Limb (tissue), 2 donors: ENCODE results near the gene SLC37A1.
A peak's percentile ranks its signal among the peaks of the same experiment; 100 is the strongest.

ENCODE experiments used
- DNase-seq, 2 donors: peaks; one replicate each; pipeline ENCODE4 v3.0.0-alpha.2; 2016; ENCODE audit errors: extremely low spot score in 2 of 2

The SLC37A1 gene

DNA sequence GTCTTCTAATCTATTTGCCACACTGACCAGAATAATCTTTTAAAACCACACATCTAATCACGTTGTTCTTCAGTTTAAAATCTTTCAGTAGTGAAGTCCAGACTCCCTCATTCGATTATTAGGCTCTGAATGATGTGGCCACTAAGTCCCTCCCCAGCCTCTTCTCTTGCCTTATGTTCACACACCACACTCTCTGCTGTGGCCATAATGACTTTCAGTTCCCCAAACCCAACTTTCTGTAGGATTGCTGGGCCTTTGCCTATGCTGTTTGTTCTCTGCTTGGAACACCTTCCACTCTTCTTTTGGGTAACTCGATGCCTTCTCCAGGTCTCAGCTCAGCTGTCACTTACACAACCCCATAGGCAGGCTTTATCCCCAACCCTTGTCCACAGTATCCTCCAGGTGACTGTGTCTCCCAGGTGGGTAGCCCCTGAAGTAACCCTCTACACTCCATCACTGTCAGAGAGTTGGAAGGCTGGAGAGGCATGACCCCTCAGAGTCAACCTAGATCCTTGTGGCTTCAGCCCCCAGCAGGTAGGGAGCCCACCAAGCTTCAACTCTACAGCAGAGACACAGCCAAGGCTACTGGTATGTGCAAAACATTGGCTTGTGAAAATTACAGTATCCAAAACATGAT, 8.4 kb upstream of the SLC37A1 start:
- no peak for DNase-seq

DNA sequence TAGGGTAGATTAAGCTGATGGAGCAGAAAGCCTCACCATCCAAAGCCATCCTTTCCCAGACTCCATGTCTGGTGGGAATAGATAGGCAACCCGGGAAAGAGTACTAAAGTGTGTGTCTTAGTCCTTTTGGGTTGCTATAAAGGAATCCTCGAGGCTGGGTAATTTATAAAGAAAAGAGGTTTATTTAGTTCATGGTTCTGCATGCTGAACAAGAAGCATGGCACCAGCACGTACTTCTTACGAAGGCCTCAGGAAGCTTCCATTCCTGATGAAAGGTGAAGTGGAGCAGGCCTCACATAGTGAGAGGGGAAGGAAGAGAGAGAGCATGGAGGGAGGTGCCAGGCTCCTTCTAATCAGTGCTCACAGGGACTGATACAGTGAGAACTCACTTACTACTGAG, 6.2 kb upstream of the SLC37A1 start:
- no peak for DNase-seq

GRCh38 chr21:42508371-42508770, 5.3 kb upstream of the SLC37A1 start:
- DNase-seq = no peak

DNA sequence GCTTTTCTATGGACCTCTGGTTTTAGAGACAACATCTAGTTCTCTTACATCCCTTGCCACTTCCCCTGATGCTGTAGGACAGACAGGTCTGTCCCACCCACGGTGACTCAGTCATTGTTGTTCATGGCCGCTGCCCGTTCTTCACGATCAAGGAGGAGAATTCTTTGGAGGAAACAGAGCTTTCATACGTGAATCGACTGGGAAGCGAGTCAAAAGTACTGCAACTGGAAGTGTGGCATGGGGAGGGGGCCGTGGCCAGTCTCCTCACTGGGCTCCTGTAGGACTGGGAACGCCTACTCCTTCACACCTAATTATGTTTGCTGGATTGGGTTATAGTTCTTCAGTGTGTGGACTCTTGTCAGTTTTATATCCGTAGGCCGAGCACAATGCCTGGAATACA, 4.4 kb upstream of the SLC37A1 start:
- no peak for DNase-seq

DNA sequence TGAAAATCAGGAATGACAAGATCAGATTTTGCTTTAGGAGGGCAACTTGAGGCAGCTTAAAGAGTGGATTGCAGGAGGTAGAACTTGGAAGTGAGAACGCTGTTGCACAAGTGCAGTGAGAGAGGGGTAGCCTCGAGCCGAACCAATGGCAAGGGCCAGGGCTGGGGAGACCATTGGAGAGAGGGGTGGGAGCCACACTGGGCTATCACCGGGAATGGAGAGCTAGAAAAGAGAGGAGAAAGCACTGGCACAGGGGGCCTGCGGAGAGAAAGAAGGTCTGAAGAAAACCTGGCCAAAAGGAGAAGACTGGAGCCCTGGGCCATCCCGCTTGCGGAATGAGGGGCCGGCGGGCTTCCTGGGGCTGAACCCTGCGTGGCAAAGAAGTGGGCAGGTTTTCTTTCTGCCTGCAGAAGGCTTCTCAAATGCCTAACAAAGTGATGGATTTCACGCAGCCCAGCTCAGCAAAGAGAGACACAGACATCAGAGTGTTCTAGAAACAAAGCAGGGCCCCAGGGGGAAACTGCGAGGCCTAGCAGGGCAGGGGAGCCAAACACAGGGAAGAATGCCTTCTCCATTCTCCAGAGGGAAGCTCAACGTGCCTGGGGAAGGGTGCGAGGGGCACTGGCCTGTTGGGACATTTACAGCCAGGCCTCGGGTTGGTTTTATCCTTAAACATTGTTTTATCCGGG, 1.2 kb upstream of the SLC37A1 start:
- DNase-seq = no peak

DNA sequence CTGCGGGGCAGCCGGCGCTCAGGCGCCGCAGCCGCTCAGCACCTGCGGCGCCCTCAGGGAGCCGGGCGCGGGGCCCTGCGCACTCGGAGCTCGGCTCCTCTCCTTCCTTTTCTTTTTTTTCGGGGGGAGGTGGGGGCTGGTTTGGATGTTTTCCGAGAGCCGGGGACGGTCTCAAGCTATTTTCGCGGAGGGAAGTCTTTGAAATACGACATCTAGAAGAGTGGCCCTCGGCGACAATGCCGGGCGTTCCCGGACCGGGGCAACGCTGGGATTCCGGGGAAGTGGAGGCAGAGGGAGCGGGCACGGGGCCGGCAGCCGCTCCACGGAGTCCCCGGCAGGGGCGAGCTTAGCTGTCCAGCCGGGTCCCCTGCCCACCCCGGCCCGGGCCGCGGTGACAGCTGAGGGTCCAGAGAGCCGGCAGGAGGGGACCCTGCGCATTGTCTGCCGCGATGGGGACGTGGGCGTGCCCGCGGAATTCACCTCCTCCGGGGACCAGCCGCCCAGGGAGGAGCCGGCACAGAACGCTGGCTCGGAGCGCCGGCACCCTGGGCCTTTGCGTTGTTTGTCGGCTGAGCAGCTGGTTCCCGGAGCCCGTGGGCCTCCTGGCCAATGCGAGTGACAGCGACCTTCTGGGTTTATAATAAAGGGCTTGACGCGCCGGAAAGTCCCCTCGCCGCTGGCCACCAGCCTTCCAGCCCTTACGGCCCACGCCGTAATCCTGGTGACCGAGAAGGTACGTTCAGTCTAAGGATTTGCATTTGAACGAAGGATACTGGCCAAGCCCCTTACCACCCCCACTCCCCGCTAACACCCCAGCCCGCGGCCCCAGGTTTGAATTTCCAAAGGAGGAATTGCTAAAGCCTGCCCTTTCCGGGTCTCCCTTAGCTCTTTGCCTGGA, 582 bp downstream of the SLC37A1 start:
- peak in 1 of 2 donors; percentile 68 for DNase-seq

- no peak for DNase-seq
Measured at GRCh38 chr21:42514883-42515228, 1.2 kb downstream of the SLC37A1 start.

GRCh38 chr21:42515708-42516502, 2.3 kb downstream of the SLC37A1 start:
- peak in 1 of 2 donors; percentile 29 for DNase-seq

DNA sequence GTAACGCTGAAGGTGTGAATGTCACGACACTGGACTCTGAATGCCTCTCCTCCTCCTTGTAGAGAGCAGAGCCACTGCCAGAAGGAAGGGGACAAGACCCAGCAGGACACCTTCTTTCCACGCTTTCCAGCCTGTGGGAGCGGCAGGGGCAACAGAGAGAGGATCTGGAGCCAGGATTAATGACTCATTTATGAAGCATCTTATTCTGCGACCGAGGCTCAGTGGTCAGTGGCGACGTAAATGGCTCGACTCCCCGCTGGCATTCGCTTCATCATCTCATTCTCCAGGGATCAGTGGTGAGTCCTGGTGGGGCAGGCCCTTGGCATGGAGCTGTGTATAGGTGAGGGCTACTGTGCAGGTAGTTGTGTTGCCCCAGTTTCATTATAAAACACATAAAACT, 4.6 kb downstream of the SLC37A1 start:
- no peak for DNase-seq

DNA sequence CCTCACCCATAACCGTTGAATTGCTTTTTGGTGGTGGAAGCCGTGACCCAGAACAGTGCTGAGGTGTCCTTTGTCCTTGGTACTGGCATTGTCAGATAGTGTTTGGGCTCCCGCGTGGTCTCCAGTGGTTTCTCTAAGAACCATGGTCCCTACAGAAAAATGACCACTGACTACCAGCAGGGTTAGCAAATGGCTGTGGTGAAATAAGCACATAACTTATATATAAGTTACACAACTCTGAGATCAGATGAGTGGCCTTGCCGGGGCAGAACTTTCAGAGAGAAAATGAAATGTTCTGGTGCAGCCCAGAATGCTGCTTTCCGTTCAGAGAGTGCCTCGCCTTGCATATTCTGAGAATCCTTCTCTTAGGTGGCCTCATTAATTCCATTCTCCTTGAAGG, 5.0 kb downstream of the SLC37A1 start:
- DNase-seq = no peak

DNA sequence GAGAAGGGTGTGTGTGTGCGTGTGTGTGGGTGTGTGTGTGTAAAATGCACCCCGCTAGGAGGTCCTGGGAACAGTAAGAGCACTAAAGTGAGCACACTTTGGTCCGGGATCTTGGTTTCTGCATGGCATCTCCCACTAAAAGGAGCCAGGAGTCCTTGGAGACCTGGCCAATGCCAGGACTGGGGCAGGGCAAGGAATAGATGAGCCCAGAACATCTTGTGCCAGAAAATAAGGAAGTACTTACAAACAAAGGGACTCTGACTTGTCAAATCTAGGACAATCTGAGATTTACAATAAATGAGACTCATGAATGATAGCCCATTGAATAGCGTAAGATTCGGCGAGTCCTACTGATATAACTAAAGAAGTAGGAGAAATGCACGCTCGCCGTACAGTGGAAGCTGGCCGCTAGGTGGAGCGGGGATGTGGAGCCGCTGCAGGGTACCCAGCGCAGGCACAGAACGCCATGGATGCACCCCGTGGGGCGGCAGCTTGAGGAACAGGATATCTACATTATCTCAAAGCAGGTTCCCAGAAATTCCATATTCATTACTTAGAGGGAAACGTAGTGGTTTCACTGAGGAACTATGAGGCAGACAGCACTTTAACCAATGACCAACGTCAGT, 7.1 kb downstream of the SLC37A1 start:
- no peak for DNase-seq

DNA sequence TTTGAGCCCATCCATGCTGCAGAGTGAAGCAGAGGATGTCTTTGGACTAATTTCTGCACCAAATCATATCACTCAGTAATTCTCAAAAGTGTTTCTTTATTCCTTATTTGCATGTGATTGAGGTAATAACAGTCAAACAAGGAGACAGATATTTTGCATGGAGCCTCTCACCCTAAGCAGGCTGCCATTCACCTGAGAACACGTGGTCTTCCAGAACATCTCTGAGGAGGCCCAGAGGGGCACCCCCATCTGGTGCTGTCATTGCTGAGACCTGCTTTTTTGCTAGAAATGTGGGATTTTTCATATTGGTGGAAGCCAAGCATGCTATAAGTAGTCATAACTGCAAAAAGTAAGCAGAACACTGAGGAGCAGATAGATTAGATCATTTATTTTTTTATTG, 7.7 kb downstream of the SLC37A1 start:
- DNase-seq = no peak

DNA sequence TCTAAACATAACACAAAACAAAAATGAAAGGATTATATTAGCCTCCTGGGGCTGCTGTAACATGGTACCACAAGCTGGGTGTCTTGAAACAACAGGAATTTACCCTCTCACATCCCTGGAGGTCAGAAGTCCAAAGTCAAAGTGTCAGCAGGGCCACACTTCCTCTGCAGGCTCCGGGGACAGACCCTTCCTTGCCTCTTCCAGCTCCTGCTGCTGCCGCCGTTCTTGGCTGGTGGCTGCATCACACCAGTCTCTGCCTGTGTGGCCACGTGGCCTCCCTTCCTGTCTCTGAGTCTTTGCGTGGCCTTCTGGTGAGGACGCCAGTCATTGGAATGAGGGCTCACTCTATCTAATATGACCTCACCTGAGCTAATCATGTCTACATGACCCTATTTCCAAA, 8.2 kb downstream of the SLC37A1 start:
- DNase-seq = no peak

DNA sequence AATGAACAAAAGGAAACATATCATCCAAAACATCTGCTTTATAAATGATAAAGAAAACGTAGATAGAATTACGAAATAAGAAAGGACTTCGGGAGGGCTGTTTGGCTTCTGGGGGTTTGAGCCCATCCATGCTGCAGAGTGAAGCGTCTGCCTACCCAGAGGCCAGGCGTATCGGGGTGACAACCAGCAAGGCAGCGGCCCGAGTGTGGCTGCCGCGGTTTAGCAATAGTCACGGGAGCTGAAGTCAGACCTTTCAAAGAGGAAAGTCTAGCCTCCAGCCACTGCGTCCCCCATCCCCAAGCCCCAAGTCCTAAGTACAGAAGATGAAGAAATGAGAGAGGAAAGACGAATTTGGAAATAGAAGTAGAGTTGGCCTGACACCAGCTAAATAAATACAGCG, 8.6 kb downstream of the SLC37A1 start:
- DNase-seq = no peak

DNA sequence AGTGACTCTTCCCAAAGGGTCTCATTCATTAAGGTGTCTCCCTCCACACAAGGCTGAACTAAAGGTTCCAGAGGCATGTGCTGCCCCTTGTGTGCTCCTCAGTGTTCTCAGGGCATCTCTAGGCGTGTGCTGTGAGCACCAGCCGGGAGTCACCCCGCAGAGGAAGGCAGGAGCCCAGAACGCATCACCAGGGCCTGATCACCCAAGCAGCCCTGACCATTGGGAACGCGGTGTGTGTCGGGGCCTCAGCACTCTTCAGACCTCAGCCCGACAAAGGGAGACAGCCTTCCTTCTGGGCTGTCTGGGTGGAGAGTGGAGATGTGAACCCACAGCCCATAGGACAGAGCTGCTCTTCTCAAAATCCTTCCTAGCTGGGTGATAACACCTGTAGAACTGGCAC, 9.1 kb downstream of the SLC37A1 start:
- DNase-seq = no peak

DNA sequence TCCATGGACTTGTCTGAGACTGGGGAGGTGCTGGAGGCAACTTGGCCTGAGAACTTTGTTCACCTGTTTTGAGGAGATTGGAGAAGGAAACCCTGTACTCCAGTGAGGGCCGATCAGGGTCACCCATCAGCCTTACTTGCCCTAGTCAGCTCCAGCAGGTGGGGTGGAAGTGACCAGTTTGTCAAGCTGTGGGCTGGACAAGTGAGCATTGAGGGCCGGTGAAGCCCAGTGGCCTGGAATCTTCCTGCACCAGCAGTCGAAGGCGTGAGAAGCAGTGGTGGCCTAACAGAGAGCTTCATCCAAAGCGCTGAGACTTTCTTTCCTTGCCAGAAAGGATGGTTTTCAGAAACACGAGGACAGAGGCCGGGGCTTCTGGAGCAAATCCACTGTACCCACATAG, 9.6 kb downstream of the SLC37A1 start:
- no peak for DNase-seq

DNA sequence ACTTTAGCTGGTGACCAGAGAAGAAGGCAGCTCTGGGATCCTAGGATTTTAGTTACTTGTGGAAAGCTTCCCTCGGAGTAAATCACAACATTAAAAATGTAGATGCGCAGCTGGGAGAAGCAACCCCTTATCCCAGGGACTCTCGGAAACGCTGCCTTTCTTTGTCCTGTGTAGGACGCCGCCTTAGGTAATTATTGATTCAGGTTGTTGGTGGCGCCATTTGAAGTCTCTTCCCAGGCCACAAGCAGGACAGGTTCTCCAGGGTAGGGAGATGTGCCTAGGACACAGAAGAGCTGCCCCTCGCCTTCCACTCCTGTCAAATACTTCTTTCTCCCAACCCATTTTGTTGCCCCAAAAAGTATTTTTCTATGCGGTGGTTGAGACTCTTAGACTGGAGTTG, 10.3 kb downstream of the SLC37A1 start:
- DNase-seq = no peak

- peak; percentile 49 to 75 for DNase-seq
Measured at GRCh38 chr21:42524341-42525028, 10.8 kb downstream of the SLC37A1 start.

- peak in 1 of 2 donors; percentile 60 for DNase-seq
Measured at GRCh38 chr21:42525029-42525581, 11.5 kb downstream of the SLC37A1 start.

DNA sequence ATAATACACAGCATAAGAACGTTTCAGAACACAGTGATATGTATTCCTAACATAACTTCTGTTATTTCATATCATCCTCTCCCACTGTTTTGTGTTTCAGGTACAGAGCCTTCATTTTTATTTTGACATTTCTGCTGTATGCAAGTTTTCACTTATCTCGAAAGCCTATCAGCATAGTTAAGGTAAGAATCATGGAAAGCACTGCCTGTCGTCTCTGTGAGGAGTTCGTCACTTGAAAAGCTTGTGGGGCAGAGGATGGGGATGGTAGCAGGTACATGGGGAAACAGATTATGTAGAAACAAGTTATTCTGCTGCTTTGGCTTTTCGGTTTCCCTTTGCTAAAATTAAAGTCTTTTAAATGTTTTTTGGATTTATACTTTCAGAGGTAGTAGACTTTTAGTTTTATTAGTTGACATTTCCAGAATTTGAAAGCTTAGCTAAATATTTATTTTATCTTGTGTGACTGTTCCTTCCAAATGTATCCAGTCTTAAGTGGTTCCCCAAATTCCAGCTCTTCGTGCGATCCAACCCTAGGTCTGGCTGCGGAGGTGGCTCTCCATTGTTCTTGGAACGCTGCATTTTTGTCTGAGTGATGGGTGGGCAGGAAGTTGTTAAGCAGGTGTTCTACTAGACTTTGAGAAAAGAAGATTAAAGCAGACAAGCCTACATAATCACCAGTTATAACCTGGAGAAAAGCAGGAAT, 12.2 kb downstream of the SLC37A1 start:
- no peak for DNase-seq
